GM23248 (cell line): ENCODE data around the gene P2RX3.

Experiments used
- EZH2 ChIP-seq: fragments of 200-600 bp; sonication (generic); IDR thresholded peaks from 2 replicates; pipeline ENCODE4 v1.6.1; 2018; ENCODE audit warnings: antibody characterized with exemption, mild to moderate bottlenecking; ENCODE audit not compliant: insufficient read depth, poor library complexity, severe bottlenecking
- EZH2phosphoT487 ChIP-seq: fragments of 200-600 bp; sonication (generic); IDR thresholded peaks from 2 replicates; pipeline ENCODE4 v1.6.1; 2018; ENCODE audit warnings: antibody characterized with exemption, moderate library complexity, mild to moderate bottlenecking, low read depth; ENCODE audit not compliant: insufficient read depth

DNA sequence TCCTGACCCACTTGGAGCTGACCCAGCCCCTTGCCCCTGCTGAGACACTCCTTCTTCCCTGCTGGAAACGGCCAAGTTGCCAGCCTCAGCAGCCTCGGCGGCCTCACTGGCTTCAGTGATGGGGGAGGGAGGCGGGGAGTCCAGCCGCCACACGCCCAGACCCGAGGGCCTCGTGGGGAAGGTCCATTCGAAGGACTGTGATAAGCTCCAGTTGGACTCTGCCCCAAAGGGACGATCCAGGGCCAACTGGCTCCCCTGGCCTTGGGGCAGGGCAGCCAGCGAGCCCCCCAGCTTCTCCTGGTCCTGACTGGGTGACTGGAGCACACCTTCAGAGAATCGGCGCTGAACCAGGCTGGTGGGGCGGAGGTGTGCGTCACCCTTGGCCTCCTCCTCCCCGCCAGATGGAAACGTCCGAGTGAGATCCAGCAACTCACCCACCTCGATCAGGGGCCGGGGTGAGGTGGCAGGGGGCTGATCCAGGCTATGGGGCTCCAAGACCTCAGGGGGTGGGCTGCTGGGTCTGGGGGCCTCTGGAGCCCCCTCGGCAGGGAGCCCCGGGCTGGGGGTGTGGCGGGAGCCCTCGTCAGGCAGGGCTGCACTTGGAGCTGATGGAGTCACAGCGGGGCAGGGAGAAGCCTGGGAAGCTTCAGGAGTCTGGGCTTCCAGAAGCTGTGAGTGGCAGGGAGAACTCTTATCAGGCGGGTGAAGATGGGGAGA is 24.9 kb upstream of the P2RX3 start:
- TF ChIP-seq EZH2 (no peak), EZH2phosphoT487 (no peak)
